HTR-8/SVneo (cell line): ENCODE measurements around the gene SULT4A1.
"Not testable (repeated sequence)": the region's sequence is repeated elsewhere in the genome, so short reads cannot be mapped to it uniquely, and the experiment has no call there.

ENCODE experiments used
- DNase-seq: peaks from one replicate; pipeline ENCODE4 v3.0.0; 2011; ENCODE audit warnings: low spot score, mixed read lengths; ENCODE audit not compliant: insufficient read length
- FAIRE-seq: peaks from 2 replicates; lab custom pipeline; 2011; peaks lifted over from hg19 to GRCh38; lab: Jason Lieb, UNC

SULT4A1 gene

GRCh38 chr22:43862074-43862881 lies at the start of gene SULT4A1:
SULT4A1 (minus strand) TSS chr22:43862513; CDS start chr22:43862382, 131 bp downstream.
- FAIRE-seq, result no peak
- no peak for DNase-seq

GRCh38 chr22:43911351-43911750 lies 49.0 kb upstream of the SULT4A1 start:
- no peak for FAIRE-seq
- DNase-seq, result no peak

- no peak for FAIRE-seq
- no peak for DNase-seq
These were observed 47.9 kb upstream of the SULT4A1 start for GRCh38 chr22:43910178-43910695.

- no peak for FAIRE-seq
These were observed 47.4 kb upstream of the SULT4A1 start for GRCh38 chr22:43909708-43910107.

GRCh38 chr22:43905681-43906080 lies 43.4 kb upstream of the SULT4A1 start:
- FAIRE-seq, result no peak
- DNase-seq, result no peak

More at GRCh38 chr22:43909708-43910107, 47.4 kb upstream of the SULT4A1 start:
- DNase-seq, result no peak

- not testable (repeated sequence) for FAIRE-seq, DNase-seq
These were observed 42.1 kb upstream of the SULT4A1 start for GRCh38 chr22:43904412-43904811.

GRCh38 chr22:43903033-43903432 lies 40.7 kb upstream of the SULT4A1 start:
- DNase-seq, FAIRE-seq: not testable (repeated sequence)

GRCh38 chr22:43901976-43902643 lies 39.8 kb upstream of the SULT4A1 start:
- FAIRE-seq (no peak), DNase-seq (no peak)

- DNase-seq (no peak), FAIRE-seq (no peak)
These were observed 37.9 kb upstream of the SULT4A1 start for GRCh38 chr22:43900206-43900605.

GRCh38 chr22:43897751-43898261 lies 35.5 kb upstream of the SULT4A1 start:
- FAIRE-seq, result peak; percentile 59
- DNase-seq, result no peak

GRCh38 chr22:43895986-43896645 lies 33.8 kb upstream of the SULT4A1 start:
- FAIRE-seq (no peak), DNase-seq (no peak)

- no peak for FAIRE-seq
- no peak for DNase-seq
These were observed 31.8 kb upstream of the SULT4A1 start for GRCh38 chr22:43894122-43894521.

- FAIRE-seq (no peak), DNase-seq (no peak)
These were observed 31.0 kb upstream of the SULT4A1 start for GRCh38 chr22:43893266-43893665.

- FAIRE-seq (no peak), DNase-seq (no peak)
These were observed 30.0 kb upstream of the SULT4A1 start for GRCh38 chr22:43892183-43892894.

GRCh38 chr22:43891360-43892182 lies 29.3 kb upstream of the SULT4A1 start, which contains the start of gene PNPLA5:
PNPLA5 (minus strand) TSS chr22:43892013; CDS start chr22:43891880, 133 bp downstream.
- FAIRE-seq, result no peak
- DNase-seq, result no peak

GRCh38 chr22:43890901-43891331 lies 28.6 kb upstream of the SULT4A1 start:
- no peak for DNase-seq
- no peak for FAIRE-seq

- no peak for FAIRE-seq
These were observed 27.5 kb upstream of the SULT4A1 start for GRCh38 chr22:43889860-43890253.

GRCh38 chr22:43889201-43889859 lies 27.0 kb upstream of the SULT4A1 start:
- DNase-seq (no peak), FAIRE-seq (no peak)

More at GRCh38 chr22:43889860-43890253, 27.5 kb upstream of the SULT4A1 start:
- peak; percentile 48 for DNase-seq
